ENCODE measurements around the gene SPOCK3. TPM values are rescaled to one million over a fixed set of nuclear protein-coding genes. Genes with fewer than 3 reads are reported as not detected.
A peak's percentile ranks its signal among the peaks of the same experiment; 100 is the strongest.
"Not testable (repeated sequence)": the region's sequence is repeated elsewhere in the genome, so short reads cannot be mapped to it uniquely, and the experiment has no call there.

Gene SPOCK3
- total RNA-seq, result not detected in 2 replicates

- no peak for TF ChIP-seq CTCF (IDR thresholded peaks at IDR 0.05; ENCODE audit: insufficient read depth, low read depth, low read length)
- DNase-seq (ENCODE audit: low read depth), result peak; percentile 3
- peak within 1 kb of the TSS; percentile 40 for H3K4me3 ChIP-seq (ENCODE audit: low read depth, low read length)
These were observed at the start of gene SPOCK3 for GRCh38 chr4:167234316-167234881. Gene SPOCK3 (minus strand): TSS chr4:167234494.

GRCh38 chr4:167282171-167282864 lies 48.0 kb upstream of the SPOCK3 start:
- H3K4me3 ChIP-seq (ENCODE audit: low read depth, low read length), result no peak overlapping the region
- no peak for DNase-seq (ENCODE audit: low read depth)
- no peak for TF ChIP-seq CTCF (IDR thresholded peaks at IDR 0.05; ENCODE audit: insufficient read depth, low read depth, low read length)

GRCh38 chr4:167281545-167281944 lies 47.3 kb upstream of the SPOCK3 start:
- not testable (repeated sequence) for DNase-seq (ENCODE audit: low read depth); H3K4me3 ChIP-seq (ENCODE audit: low read depth, low read length)

GRCh38 chr4:167274351-167274750 lies 40.1 kb upstream of the SPOCK3 start:
- TF ChIP-seq CTCF (IDR thresholded peaks at IDR 0.05; ENCODE audit: insufficient read depth, low read depth, low read length), result no peak
- no peak overlapping the region for H3K4me3 ChIP-seq (ENCODE audit: low read depth, low read length)
- DNase-seq (ENCODE audit: low read depth), result peak; percentile 0

GRCh38 chr4:167265231-167265630 lies 30.9 kb upstream of the SPOCK3 start:
- no peak for TF ChIP-seq CTCF (IDR thresholded peaks at IDR 0.05; ENCODE audit: insufficient read depth, low read depth, low read length)

GRCh38 chr4:167248271-167248670 lies 14.0 kb upstream of the SPOCK3 start:
- no peak overlapping the region for H3K4me3 ChIP-seq (ENCODE audit: low read depth, low read length)
- DNase-seq (ENCODE audit: low read depth), result no peak
- no peak for TF ChIP-seq CTCF (IDR thresholded peaks at IDR 0.05; ENCODE audit: insufficient read depth, low read depth, low read length)

More at GRCh38 chr4:167265231-167265630, 30.9 kb upstream of the SPOCK3 start:
- H3K4me3 ChIP-seq (ENCODE audit: low read depth, low read length), result no peak overlapping the region
- no peak for DNase-seq (ENCODE audit: low read depth)

GRCh38 chr4:167239627-167240026 lies 5.3 kb upstream of the SPOCK3 start:
- no peak for TF ChIP-seq CTCF (IDR thresholded peaks at IDR 0.05; ENCODE audit: insufficient read depth, low read depth, low read length)
- DNase-seq (ENCODE audit: low read depth), result no peak
- no peak overlapping the region for H3K4me3 ChIP-seq (ENCODE audit: low read depth, low read length)
